ENCODE data around the gene ABCG4.

GRCh38 chr11:119207415-119207960 is 58.6 kb downstream of the ABCG4 start:
- TF ChIP-seq CTCF (IDR thresholded peaks at IDR 0.05; ENCODE audit: low read depth, low read length, poor library complexity, severe bottlenecking) = no peak
- no peak for TF ChIP-seq EZH2phosphoT487 (IDR thresholded peaks at IDR 0.05; ENCODE audit: borderline replicate concordance, low read length)

All from DOHH2 (cell line).